NT2/D1 (cell line): Measurements from ENCODE around the gene PI4KA.

ENCODE experiments used
- SUZ12 ChIP-seq: IDR thresholded peaks from 2 replicates; pipeline ENCODE4 v1.6.1; 2011; ENCODE audit not compliant: insufficient read length, insufficient read depth; ENCODE audit errors: extremely low read depth
- YY1 ChIP-seq: IDR thresholded peaks from 2 replicates; pipeline ENCODE4 v1.6.1; 2011; ENCODE audit not compliant: insufficient read length, insufficient read depth
- ZNF274 ChIP-seq: IDR thresholded peaks from 2 replicates; pipeline ENCODE4 v1.6.1; 2011; ENCODE audit warnings: mild to moderate bottlenecking, low read depth, low read length

DNA sequence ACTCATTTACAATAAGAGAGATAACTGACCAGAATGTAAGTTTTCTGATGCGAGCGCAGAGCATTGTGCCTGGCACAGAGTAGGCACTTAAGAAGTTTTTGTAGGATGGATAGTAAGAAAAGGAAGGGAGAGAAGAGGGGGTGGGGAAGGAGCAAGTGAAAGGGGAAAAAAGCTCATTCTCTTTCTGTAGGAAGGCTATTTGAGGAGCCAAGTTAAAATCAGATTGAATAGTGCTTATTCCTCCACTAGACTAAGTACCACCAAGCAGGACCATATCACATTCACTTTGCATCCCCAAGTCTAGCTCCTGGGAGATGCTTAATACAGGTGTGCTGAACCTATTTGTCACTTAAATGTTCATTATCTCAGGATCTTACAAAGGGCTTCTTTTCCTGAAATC is 44.5 kb upstream of the PI4KA start:
- TF ChIP-seq ZNF274 (no peak), YY1 (no peak), SUZ12 (no peak)
